DOHH2 (cell line): Measurements from ENCODE around the gene KIAA1671.

Experiments used
- H3F3A ChIP-seq: fragments of 200-600 bp; sonication (generic), shearing (Covaris generic); 2 replicates; pipeline ENCODE4 v1.6.0; 2016; ENCODE audit warnings: antibody characterized with exemption, mild to moderate bottlenecking; ENCODE audit not compliant: control insufficient read depth, insufficient read depth
- H3K27ac ChIP-seq: fragments of 200-600 bp; sonication (generic); 2 replicates; pipeline ENCODE4 v1.5.1; 2014; ENCODE audit warnings: low read depth, mild to moderate bottlenecking, low read length, moderate library complexity
- H3K27me3 ChIP-seq: fragments of 200-600 bp; sonication (generic); 2 replicates; pipeline ENCODE4 v1.6.1; 2014; ENCODE audit warnings: mild to moderate bottlenecking, low read length, mixed read lengths; ENCODE audit not compliant: control insufficient read depth
- H3K36me3 ChIP-seq: fragments of 200-600 bp; sonication (generic); 2 replicates; pipeline ENCODE4 v1.6.1; 2014; ENCODE audit warnings: mild to moderate bottlenecking, low read length, moderate library complexity, mixed read lengths; ENCODE audit not compliant: control insufficient read depth
- H3K4me1 ChIP-seq: fragments of 200-600 bp; sonication (generic); 2 replicates; pipeline ENCODE4 v1.6.1; 2014; ENCODE audit warnings: mild to moderate bottlenecking, low read length, mixed read lengths; ENCODE audit not compliant: control insufficient read depth
- H3K4me2 ChIP-seq: fragments of 200-600 bp; sonication (generic); 2 replicates; pipeline ENCODE4 v1.6.0; 2014; ENCODE audit warnings: mild to moderate bottlenecking, low read length, moderate library complexity
- H3K4me3 ChIP-seq: fragments of 200-600 bp; sonication (generic); 2 replicates; pipeline ENCODE4 v1.5.1; 2014; ENCODE audit warnings: mild to moderate bottlenecking, low read length, mixed read lengths
- H3K79me2 ChIP-seq: fragments of 200-600 bp; sonication (generic); 2 replicates; pipeline ENCODE4 v1.6.1; 2014; ENCODE audit warnings: mild to moderate bottlenecking, low read length, mixed read lengths; ENCODE audit not compliant: control insufficient read depth
- H3K9me2 ChIP-seq: fragments of 200-600 bp; sonication (generic); replicated peaks from 2 replicates; pipeline ENCODE4 v1.6.1; 2014; ENCODE audit warnings: mild to moderate bottlenecking, low read length, mixed read lengths; ENCODE audit not compliant: control insufficient read depth
- H3K9me3 ChIP-seq: fragments of 200-600 bp; sonication (generic); 2 replicates; pipeline ENCODE4 v1.6.1; 2014; ENCODE audit warnings: antibody characterized with exemption, low read length, mixed read lengths; ENCODE audit not compliant: control insufficient read depth, insufficient read depth
- H4K20me1 ChIP-seq: fragments of 200-600 bp; sonication (generic); 2 replicates; pipeline ENCODE4 v1.6.0; 2014; ENCODE audit warnings: low read depth, mild to moderate bottlenecking, antibody characterized with exemption, low read length, moderate library complexity; ENCODE audit not compliant: control insufficient read depth, insufficient read depth
- CTCF ChIP-seq: fragments of 200-600 bp; sonication (generic); IDR thresholded peaks from one replicate; pipeline ENCODE4 v1.5.1; 2014; ENCODE audit warnings: antibody characterized with exemption, mild to moderate bottlenecking, low read depth, low read length; ENCODE audit not compliant: poor library complexity, severe bottlenecking
- EZH2phosphoT487 ChIP-seq: fragments of 200-600 bp; sonication (generic); IDR thresholded peaks from 2 replicates; pipeline ENCODE4 v1.6.1; 2017; ENCODE audit warnings: borderline replicate concordance, mild to moderate bottlenecking, antibody characterized with exemption, low read length, moderate library complexity, mixed read lengths

Gene KIAA1671

GRCh38 chr22:25208328-25208727 is 255.8 kb downstream of the KIAA1671 start:
- H3F3A ChIP-seq = no peaks in the 10 kb centered on the region
- no peak overlapping the region for H3K4me2 ChIP-seq
- H3K79me2 ChIP-seq = no peaks in the 10 kb centered on the region
- no peaks in the 10 kb centered on the region for H3K36me3 ChIP-seq
- H3K27ac ChIP-seq = no peak overlapping the region
- H3K4me1 ChIP-seq = no peaks in the 10 kb centered on the region
- no peaks in the 10 kb centered on the region for H3K9me3 ChIP-seq
- no peaks in the 10 kb centered on the region for H4K20me1 ChIP-seq
- TF ChIP-seq CTCF (no peak), EZH2phosphoT487 (no peak)
- H3K9me2 ChIP-seq = no peaks in the 10 kb centered on the region
- no peaks in the 10 kb centered on the region for H3K27me3 ChIP-seq
- no peak overlapping the region for H3K4me3 ChIP-seq

DNA sequence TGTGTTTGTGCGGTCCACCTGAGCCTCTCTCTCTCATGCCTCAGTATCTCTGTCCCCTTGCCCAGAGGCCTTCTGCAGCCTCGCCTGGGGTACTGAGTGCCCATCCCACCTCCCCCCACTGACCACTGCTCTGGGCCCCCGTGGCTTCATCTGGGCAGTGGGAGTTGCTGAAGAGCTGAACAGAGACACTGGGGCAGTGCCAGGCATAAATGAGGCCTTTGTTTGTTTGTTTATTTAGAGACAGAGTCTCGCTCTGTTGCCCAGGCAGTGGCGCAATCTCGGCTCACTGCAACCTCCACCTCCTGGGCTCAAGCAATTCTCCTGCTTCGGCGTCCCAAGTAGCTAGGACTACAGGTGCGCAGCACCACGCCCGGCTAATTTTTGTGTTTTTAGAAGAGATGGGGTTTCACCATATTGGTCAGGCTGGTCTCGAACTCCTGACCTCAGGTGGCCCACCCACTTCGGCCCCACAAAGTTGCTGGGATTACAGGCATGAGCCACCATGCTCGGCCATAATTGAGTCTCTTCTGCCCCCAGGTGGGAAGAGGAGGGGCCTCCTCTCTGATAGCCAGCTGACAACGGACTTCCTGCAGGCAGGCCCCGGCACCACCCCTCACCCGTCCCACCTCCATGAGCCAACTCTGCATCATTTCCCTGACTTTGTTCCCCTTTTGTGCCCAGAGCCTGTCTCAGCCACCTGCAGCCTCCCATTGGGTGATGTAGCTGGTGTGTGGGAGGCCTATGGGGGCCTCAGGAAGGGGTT is 256.4 kb downstream of the KIAA1671 start:
- no peak overlapping the region for H3K4me3 ChIP-seq
- H3K4me2 ChIP-seq = no peak overlapping the region
- no peak overlapping the region for H3K27ac ChIP-seq

DNA sequence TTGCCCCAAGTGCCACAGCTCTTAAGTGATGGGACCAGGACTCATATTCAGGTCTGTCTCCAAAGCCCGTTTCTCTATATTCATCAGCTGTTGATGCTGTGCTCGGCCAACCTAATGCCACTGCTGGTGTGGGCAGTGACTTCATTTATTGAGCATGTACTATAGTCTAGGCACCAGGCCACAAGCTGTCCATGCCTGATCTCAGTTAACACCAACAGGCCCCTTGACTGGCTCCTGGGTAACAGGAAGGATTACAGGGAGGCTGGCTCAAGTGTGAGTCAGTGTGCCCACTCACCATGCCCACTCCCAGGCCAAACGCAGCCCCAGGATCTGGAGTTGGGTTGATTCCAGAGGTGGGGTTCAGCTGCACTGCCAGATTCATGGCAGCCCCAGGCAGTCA is 258.3 kb downstream of the KIAA1671 start:
- Histone ChIP-seq H3K36me3 (no peaks in the 10 kb centered on the region), H3K9me3 (no peaks in the 10 kb centered on the region), H3K9me2 (no peaks in the 10 kb centered on the region), H3K79me2 (no peaks in the 10 kb centered on the region), H3K4me1 (no peaks in the 10 kb centered on the region), H3K27me3 (no peaks in the 10 kb centered on the region), H3K27ac (no peak overlapping the region), H3K4me3 (no peak overlapping the region), H3K4me2 (no peak overlapping the region), H3F3A (no peaks in the 10 kb centered on the region), H4K20me1 (no peaks in the 10 kb centered on the region)
- TF ChIP-seq CTCF (no peak), EZH2phosphoT487 (no peak)

More for the DNA sequence above, 256.4 kb downstream of the KIAA1671 start:
- no peaks in the 10 kb centered on the region for H3K79me2 ChIP-seq
- no peak for TF ChIP-seq EZH2phosphoT487
- TF ChIP-seq CTCF = no peak
- H3K4me1 ChIP-seq = no peaks in the 10 kb centered on the region
- H4K20me1 ChIP-seq = no peaks in the 10 kb centered on the region
- H3K36me3 ChIP-seq = no peaks in the 10 kb centered on the region
- no peaks in the 10 kb centered on the region for H3F3A ChIP-seq
- H3K9me2 ChIP-seq = no peaks in the 10 kb centered on the region
- no peaks in the 10 kb centered on the region for H3K27me3 ChIP-seq
- H3K9me3 ChIP-seq = no peaks in the 10 kb centered on the region

GRCh38 chr22:25212337-25212736 is 259.8 kb downstream of the KIAA1671 start:
- Histone ChIP-seq H3K4me2 (no peak overlapping the region), H3K9me2 (no peaks in the 10 kb centered on the region), H3K27me3 (no peaks in the 10 kb centered on the region), H3K36me3 (no peaks in the 10 kb centered on the region), H3K4me3 (no peak overlapping the region), H3K27ac (no peak overlapping the region), H3F3A (no peaks in the 10 kb centered on the region), H4K20me1 (no peaks in the 10 kb centered on the region), H3K9me3 (no peaks in the 10 kb centered on the region), H3K79me2 (no peaks in the 10 kb centered on the region), H3K4me1 (no peaks in the 10 kb centered on the region)
- TF ChIP-seq CTCF (no peak), EZH2phosphoT487 (no peak)
